NOMO-1 treated with DMSO at 0.1 percent for 48 hours (cell line): Measurements from ENCODE around the gene CHAF1A.

ENCODE experiments used
- DNase-seq: peaks from one replicate; lab custom pipeline; 2025; ENCODE audit not compliant: unreplicated experiment; lab: John Stamatoyannopoulos, UW

CHAF1A gene

GRCh38 chr19:4454747-4455718, 52.6 kb downstream of the CHAF1A start:
- DNase-seq, result no peak

- no peak for DNase-seq
Measured at GRCh38 chr19:4455719-4456475, 53.5 kb downstream of the CHAF1A start.

DNA sequence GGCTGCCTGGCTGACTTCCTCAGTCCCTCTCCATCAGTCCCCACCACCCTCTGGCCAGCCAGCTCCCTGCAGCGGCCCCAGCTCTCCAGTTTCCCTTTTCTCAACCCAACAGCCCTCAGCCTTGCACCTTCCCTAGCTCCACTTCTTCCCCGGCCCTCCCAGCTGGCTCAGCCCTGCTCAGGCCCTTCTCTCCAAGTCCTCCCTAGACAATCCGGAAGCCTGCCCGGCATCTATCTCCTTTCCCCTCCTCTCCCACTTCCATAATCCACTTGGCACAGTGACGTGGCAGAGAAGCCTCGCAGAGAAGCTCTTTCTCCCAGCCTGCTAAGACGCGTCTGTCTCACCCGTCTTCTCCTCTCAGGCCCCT, 54.0 kb downstream of the CHAF1A start:
- peak; percentile 50 for DNase-seq

DNA sequence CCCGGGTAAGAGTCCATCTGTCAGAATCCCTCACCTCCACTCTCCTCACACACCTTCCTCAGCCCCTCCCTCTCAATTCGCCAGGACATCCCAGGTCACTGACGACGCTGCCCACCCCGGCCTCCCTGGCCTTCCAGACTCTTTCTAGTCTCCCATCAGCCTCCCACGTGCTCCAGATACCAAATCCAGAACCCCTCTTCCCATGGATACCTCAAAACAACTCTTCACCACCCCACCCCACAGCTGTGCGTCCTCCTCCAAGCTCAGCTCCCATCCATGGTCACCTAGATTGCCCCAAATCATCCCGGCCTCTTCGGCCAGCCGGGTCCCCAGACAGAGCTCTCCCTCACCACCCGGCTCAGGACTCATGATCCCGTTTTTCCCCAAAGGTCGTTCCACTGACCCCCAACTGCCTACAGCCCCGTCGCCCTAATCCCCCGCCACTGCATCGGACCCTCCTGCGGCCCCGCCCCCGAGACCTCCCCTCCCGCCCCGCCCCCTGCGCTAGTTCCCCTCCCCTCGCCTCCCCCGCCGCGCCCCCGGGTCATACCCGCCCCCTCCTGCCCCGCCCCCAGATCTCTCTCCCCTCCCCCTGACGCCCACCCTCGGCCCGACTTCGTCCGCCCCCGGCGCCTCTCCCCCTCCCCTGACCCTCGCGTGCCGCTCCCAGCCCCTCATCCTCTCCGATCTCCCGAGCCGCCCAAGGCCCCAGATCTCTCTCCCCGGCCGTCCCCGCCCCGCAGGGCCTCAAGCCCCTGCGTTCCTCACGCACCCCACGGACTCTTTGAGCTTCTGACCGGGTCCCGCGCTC, 54.6 kb downstream of the CHAF1A start:
- DNase-seq, result no peak

DNA sequence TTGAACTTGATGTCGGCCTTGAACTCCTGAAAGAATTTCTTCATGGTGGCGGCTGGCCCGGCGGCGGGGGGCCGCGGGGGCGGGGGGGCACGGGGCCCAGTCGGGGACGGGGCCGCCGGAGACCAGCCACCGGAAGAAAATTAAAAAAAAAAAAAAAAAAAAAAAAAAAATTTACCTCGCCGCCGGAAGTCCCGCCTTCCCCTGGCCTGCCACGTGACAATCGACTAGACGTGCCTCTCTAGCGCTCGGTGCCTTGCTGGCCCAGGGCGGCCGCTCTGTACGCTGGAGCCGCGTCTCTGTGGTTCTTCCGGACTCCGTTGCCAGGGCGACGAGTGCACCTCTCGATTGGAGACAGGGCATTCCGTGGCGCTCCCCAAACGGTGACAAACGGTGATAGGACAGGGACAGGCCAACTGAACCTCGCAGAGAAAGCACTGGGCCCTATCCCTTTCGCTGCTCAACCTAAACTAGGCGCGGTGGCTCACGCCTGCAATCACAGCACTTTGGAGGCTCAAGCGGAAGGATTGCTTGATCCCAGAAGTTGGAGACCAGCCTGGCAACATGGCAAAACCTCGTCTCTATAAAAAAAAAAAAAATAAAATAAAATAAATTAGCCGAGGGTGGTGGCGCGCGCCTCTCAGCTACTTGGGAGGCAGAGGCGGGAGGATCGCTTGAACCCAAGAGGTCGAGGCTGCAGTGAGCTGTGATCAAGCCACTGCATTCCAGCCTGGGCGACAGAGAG, 55.4 kb downstream of the CHAF1A start, which contains the start of gene UBXN6:
Gene UBXN6 (minus strand): TSS at position 141 of the 742 bp plus-strand sequence. CDS start 97 bp downstream, at position 44.
- peak; percentile 96 for DNase-seq

GRCh38 chr19:4464815-4465581, 62.6 kb downstream of the CHAF1A start:
- DNase-seq, result no peak

GRCh38 chr19:4467835-4468234, 65.4 kb downstream of the CHAF1A start:
- no peak for DNase-seq

DNA sequence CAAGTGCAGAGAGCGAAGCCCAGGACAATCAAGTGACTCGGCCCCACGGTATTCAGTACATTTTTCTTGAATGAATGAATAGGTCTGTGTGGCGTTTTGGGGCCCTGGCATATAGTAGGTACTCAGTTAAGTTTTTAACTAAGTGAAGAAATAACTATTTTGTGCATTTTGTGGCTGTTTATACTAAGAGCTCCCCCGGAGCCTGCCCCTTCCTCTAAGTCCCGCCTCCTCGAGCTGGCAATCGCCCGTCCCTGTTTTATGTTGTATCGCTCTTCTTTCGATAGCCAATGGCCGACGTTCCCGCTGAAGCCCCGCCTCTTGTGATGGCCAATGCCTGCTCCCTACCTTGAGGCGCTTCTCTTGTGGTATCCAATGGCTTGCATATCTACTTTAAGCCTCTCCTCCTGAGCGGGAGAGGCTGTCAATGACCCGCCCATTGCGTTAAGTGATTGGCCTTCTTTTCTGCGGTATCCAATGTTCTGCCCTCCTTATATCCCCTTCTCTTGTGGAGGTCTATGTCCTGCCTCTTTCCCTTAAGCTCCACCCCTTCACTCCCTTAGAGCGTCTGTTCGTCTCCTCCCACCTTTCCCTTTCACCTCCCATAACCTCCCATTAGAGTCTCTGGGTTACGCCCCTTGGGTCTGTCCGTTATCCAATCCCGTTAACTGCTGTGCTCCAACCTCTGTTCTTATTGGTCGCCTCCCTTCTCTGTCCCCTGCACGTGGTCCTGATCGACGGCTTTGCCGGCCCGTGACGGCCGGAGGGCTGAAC, 69.1 kb downstream of the CHAF1A start:
- DNase-seq, result peak; percentile 100

- DNase-seq, result no peak
Measured at GRCh38 chr19:4472174-4472974, 69.9 kb downstream of the CHAF1A start, which contains the start of gene HDGFL2. Gene HDGFL2, plus strand, starts transcription at chr19:4472297. Its CDS starts 54 bp downstream, at chr19:4472351.

DNA sequence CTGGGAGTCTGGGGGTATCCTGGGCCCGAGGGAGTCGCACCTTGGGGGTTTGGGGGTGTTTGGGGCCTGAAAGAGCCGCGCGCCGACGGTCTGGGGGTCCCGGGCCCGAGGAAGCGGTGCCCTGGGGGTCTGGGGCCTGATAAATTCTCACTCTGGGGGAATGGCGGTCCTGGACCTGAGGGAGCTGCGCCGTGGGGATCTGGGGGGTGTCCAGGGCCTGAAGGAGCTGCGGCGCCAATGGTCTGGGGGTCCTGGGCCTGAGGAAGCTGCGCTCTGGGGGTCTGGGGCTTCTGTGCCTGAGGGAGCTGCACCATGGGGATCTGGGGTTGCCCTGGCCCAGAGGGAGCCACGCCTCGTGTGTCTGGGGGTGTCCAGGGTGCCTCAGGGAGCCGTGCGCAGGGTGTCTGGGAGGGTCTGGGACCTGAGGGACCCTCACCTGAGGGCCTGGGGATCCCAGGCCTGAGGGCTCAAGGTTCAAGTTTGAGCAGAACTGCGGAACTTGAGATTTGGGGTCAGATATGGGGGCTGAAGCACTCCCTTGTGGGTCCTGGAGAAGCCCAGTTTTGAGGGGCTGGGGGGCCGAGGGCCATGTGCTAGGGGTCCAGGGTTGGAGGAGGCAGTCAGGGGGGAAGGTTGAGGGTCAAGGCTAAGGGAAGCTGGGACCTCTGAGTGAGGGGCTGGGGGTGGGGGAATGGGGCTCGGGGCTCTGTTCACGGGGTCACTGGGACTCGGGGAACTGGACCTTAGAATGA, 70.7 kb downstream of the CHAF1A start:
- DNase-seq, result no peak

GRCh38 chr19:4473763-4474513, 71.5 kb downstream of the CHAF1A start:
- no peak for DNase-seq

GRCh38 chr19:4474514-4475022, 72.1 kb downstream of the CHAF1A start:
- DNase-seq, result no peak

DNA sequence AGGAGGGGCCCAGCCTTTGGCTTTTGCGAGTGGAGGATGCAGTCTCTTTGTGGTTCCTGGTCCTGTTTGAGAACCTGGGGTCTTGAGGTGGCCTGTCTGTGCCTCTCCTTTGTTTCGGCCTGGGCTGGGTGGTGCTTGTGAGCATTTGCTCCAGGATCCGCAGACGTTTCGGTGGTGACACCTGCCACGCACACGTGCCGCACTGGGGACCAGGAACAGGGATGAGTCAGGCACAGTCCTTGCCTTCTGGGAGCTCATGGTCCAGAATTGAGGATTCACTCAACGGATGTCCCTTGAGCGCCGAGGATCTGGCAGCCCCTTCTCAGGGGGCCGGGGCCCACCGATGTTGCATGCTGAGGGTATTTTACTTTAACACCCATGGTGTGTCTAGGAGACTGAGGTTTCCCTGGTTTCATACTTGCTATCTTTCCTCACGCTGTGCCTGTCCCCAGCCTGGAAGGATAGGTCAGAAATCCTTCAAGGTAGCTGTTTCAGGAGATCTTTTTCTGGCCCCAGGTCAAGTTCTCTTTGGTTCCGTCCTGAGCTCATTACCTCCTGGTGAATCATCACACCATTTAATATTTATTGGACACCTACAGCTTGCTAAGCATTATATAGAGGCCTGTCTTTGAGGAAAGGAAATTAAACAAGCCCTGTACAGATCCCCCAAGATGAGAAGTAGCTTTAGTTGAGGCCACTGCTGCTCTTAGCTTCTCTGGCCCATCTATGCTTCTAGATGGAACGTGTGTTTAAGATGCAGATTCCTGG, 74.8 kb downstream of the CHAF1A start:
- DNase-seq, result no peak

GRCh38 chr19:4482721-4483364, 80.4 kb downstream of the CHAF1A start:
- no peak for DNase-seq

- DNase-seq, result no peak
Measured at GRCh38 chr19:4483385-4483784, 80.9 kb downstream of the CHAF1A start.
